Activated naive CD8-positive, alpha-beta T cell treated with anti-CD3 and anti-CD28 coated beads, Interleukin-2, amount 50 U/mL, for 24 hours (primary cell): ENCODE measurements around the gene FCGR3B.
A peak's percentile ranks its signal among the peaks of the same experiment; 100 is the strongest.
"Not testable (repeated sequence)": the region's sequence is repeated elsewhere in the genome, so short reads cannot be mapped to it uniquely, and the experiment has no call there.

Experiments
- ATAC-seq: fragments of 150-1000 bp; cut with Tn5 transposase; one replicate; pipeline ENCODE4 v1.10.0; 2021
- DNase-seq: peaks from one replicate; pipeline ENCODE4 v3.0.0; 2021
- H3K27ac Mint-ChIP-seq: one replicate; pipeline ENCODE4 v1.8.0; 2021; ENCODE audit warnings: mild to moderate bottlenecking, mixed read lengths
- H3K27me3 Mint-ChIP-seq: one replicate; pipeline ENCODE4 v1.8.0; 2021; ENCODE audit warnings: mixed read lengths
- H3K36me3 Mint-ChIP-seq: one replicate; pipeline ENCODE4 v1.8.0; 2021; ENCODE audit warnings: low read depth, mixed read lengths
- H3K4me1 Mint-ChIP-seq: one replicate; pipeline ENCODE4 v1.8.0; 2021; ENCODE audit warnings: mixed read lengths
- H3K4me3 Mint-ChIP-seq: one replicate; pipeline ENCODE4 v1.8.0; 2021; ENCODE audit warnings: mild to moderate bottlenecking, moderate library complexity, mixed read lengths
- H3K9me3 Mint-ChIP-seq: one replicate; pipeline ENCODE4 v1.8.0; 2021; ENCODE audit warnings: mixed read lengths

The FCGR3B gene

DNA sequence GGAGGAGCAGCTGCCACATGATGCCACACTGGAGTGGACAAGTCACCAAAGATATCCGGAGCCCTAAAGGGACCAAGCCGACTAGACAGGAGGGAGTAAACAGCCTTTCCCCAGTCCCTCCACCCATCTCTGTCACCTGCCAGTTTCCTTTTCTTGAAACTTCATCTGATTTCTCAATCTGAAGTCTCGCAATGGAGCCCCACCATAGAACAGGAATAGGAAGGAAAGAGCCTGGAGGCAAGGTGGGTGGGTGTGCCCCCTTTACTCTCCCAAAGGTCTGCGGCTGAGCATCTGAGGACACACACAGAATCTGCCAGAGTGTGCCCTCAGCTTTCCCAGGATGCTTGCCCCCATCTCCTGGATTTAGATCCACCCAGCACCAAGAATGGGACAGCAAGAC is at the start of gene FCGR3B:
TSS of gene FCGR3B (minus strand) at position 101 of the 400 bp plus-strand sequence. CDS start at position 19, 82 bp downstream.
- DNase-seq (no peak), ATAC-seq (no peak)
- Mint-ChIP-seq H3K36me3 (no peaks in the 10 kb centered on the region), H3K4me1 (peaks cover 14% of the 10 kb centered on the region), H3K4me3 (no peak within 1 kb of the TSS), H3K9me3 (no peaks in the 10 kb centered on the region), H3K27ac (no peak within 1 kb of the TSS), H3K27me3 (no peaks in the 10 kb centered on the region)

DNA sequence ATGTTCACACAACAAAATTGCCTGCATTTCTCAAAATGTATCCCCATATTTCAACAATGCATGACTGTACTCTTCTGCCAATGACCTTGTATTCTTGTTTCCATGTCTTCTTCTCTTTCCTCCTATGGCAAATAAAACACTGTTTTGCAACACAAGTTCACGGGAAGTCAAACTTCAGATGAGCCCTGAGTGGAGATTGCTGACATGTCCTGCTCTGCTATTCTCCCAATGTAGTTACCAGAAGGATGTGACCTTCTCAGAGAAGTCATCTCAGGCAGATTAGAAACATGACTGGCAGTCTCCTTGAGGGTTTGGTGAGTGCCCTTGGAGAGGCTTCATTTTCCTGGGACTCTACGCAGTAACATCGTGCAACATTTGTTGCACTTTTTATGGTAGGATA is 47.5 kb upstream of the FCGR3B start:
- Mint-ChIP-seq H3K36me3 (no peaks in the 10 kb centered on the region), H3K27ac (no peak overlapping the region), H3K4me1 (peaks cover 8% of the 10 kb centered on the region), H3K27me3 (peaks cover 15% of the 10 kb centered on the region), H3K9me3 (no peaks in the 10 kb centered on the region), H3K4me3 (no peak overlapping the region)
- ATAC-seq (no peak), DNase-seq (no peak)

DNA sequence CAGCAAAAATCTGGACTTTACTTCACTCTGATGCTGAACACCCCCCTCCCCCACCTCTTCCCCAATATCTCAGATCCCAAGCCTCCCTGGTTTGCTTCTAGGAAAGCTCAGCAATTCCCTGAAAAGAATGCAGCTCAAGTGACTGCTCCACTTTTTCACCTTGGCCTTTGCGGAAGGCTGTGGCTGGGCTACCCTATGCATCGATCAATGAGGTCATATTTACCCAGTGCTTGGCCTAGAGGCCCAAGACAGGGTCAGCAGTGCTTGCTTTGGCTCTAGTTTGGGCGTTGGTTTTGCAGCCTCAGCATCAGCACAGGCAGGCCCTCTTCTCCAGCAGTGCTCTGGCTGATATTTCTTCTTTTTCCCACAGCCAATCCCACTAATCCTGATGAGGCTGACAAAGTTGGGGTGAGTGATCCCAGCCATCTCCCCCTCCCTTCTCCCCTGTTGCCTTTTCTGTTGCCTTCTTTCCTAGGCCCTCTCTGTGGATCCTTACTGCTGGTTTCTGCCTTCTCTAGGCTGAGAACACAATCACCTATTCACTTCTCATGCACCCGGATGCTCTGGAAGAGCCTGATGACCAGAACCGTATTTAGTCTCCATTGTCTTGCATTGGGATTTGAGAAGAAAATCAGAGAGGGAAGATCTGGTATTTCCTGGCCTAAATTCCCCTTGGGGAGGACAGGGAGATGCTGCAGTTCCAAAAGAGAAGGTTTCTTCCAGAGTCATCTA is 46.1 kb upstream of the FCGR3B start:
- DNase-seq = no peak
- Mint-ChIP-seq H3K36me3 (no peaks in the 10 kb centered on the region), H3K4me3 (no peak overlapping the region), H3K9me3 (no peaks in the 10 kb centered on the region), H3K27me3 (peaks cover 11% of the 10 kb centered on the region), H3K27ac (no peak overlapping the region), H3K4me1 (peaks cover 8% of the 10 kb centered on the region)
- no peak for ATAC-seq

DNA sequence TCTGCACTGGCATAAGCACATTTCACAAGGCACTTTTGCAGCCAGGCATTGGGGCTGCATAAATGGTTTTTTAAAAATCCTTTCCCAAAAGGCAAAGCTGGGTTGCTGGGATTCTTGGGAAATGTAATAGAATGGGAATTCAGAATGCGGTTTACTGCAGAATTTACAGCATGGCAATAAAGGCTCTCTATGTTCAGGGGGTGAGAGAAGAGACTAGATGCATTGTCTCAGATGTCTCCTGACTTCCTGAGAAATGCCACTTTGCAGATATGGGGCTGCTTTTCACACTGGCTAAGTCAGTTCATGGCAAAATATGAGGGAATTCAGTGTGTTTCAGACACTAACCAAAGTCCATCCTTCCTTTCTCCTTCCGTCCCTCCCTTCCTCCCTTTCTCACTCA is 45.5 kb upstream of the FCGR3B start:
- Mint-ChIP-seq H3K27me3 (peaks cover 6% of the 10 kb centered on the region), H3K27ac (no peak overlapping the region), H3K4me3 (no peak overlapping the region), H3K9me3 (no peaks in the 10 kb centered on the region), H3K4me1 (peaks cover 11% of the 10 kb centered on the region), H3K36me3 (no peaks in the 10 kb centered on the region)
- no peak for DNase-seq
- ATAC-seq = no peak

DNA sequence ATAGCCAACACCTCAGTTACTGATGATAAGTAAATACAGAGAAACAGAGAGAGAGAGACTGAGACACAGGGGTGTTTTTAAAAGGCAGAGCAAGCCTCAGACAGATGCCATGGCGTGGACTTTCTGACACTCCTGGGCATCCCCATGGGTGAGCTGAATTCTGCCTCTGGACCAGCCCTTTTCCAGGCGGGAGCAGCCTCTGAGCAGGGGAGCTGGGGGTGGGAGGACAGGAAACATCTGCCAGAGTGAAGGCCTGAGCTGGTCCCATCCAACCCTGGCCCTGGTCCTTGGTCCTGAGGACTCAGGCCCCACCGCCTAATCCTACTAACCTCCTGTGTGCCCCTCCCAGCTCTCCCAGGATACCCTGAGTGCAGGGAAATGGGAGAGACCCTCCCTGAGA is 43.9 kb upstream of the FCGR3B start:
- H3K27ac Mint-ChIP-seq = not testable (repeated sequence)

DNA sequence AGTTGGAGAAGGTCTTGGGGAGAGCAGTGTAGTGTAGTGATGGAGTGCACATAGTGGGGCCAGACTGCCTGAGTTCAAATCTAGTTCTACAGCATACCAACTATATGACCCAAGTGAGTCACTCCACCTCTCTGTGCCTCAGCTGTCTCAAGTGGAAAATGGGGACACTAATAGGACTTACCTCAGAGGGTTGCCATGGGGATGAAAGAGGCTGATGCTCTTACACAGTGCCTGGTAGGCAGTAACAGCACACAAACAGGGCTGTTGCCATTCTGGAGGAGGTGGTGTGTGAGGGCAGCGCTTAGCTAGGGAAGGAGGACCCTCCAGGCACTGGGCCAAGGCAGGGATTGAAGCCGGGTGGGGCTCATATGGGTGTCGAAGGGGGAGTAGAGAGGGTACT is 43.5 kb upstream of the FCGR3B start:
- H3K27ac Mint-ChIP-seq, DNase-seq, H3K9me3 Mint-ChIP-seq, H3K4me3 Mint-ChIP-seq, H3K27me3 Mint-ChIP-seq, H3K36me3 Mint-ChIP-seq: not testable (repeated sequence)
- peaks cover 15% of the 10 kb centered on the region for H3K4me1 Mint-ChIP-seq
- peak; percentile 64 for ATAC-seq

More for the DNA sequence above, 43.9 kb upstream of the FCGR3B start:
- H3K4me1 Mint-ChIP-seq = peaks cover 15% of the 10 kb centered on the region
- H3K9me3 Mint-ChIP-seq, H3K4me3 Mint-ChIP-seq, H3K36me3 Mint-ChIP-seq, ATAC-seq, H3K27me3 Mint-ChIP-seq, DNase-seq: not testable (repeated sequence)

DNA sequence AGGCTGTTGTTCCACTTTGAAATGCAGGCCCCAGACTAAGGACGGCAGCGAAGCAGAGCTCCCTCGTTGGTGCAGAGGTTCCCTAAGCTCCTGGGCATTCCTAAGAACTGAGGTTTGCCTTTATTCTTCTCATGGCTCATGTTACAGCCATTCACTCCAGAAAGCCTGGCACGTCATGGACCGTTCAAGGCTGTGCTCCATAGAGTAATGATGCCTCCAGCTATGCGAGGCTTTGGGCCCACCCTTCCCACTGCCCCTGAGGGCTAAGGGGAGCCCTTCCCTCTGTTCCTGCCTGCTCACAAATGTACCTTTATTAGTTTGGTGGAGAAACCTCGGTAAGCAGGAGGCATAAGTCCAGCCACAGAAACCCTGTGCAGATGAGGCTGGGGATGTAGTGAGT is 42.5 kb upstream of the FCGR3B start:
- not testable (repeated sequence) for H3K36me3 Mint-ChIP-seq, DNase-seq, ATAC-seq, H3K27ac Mint-ChIP-seq, H3K27me3 Mint-ChIP-seq, H3K4me3 Mint-ChIP-seq, H3K9me3 Mint-ChIP-seq
- peaks cover 15% of the 10 kb centered on the region for H3K4me1 Mint-ChIP-seq

DNA sequence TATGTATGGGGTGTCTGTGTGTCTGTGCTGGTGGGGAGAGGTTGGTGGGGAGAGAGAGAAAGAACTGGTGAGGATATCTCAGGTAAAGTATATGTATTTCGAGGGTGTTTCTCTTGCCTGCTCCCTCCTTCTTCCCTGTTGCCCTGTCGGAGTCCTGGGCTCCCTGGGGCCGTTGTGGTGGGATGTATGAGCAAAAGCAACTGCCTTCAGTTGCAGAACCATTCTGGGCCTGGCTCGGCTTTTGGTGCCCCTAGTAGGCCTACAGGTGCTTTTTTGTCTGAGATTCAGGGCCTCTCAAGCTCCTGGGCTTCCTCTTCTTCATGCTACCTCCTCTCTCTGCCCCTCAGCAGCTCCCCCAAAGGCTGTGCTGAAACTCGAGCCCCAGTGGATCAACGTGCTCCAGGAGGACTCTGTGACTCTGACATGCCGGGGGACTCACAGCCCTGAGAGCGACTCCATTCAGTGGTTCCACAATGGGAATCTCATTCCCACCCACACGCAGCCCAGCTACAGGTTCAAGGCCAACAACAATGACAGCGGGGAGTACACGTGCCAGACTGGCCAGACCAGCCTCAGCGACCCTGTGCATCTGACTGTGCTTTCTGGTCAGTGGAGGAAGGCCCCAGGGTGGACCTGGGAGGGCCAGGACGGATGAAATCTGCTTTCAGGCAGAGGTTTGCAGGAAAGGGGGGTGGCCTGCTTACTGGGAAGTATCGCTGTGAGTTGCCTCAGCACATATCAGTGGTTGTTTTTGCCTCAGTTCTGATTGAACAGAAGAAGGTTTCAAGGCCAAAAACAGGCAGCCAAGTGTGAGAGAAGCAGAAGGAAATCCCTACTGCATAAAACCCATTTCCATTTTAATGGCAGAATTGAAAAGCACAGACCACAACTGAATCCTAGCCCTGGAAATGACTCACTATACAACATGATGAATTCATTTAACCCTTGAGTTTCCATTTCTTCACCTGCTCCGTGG is 40.4 kb upstream of the FCGR3B start:
- not testable (repeated sequence) for H3K4me3 Mint-ChIP-seq, DNase-seq, H3K9me3 Mint-ChIP-seq, H3K27me3 Mint-ChIP-seq, H3K36me3 Mint-ChIP-seq
- H3K4me1 Mint-ChIP-seq = peaks cover 15% of the 10 kb centered on the region
- peak; percentile 68 for ATAC-seq
- H3K27ac Mint-ChIP-seq = peak overlapping the region; percentile 55

DNA sequence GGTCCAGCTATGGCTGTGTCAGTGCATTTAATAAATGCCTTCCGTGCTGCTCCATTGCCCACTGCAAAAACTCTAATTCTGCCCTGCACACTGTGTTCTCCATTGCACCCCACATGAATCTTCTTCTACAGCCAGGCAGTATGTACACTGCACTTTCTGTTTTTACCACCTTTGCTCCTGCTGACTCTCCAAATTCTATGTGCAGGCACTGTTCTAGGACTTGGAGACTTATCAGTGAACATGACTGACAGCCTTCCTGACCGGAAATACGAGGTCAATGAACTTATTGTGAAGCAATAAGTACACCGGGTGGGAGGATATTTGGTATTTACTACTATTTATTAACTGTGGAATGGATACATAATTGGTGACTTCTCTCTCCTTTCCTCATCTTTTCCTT is 33.7 kb upstream of the FCGR3B start:
- ATAC-seq, H3K27ac Mint-ChIP-seq: not testable (repeated sequence)

DNA sequence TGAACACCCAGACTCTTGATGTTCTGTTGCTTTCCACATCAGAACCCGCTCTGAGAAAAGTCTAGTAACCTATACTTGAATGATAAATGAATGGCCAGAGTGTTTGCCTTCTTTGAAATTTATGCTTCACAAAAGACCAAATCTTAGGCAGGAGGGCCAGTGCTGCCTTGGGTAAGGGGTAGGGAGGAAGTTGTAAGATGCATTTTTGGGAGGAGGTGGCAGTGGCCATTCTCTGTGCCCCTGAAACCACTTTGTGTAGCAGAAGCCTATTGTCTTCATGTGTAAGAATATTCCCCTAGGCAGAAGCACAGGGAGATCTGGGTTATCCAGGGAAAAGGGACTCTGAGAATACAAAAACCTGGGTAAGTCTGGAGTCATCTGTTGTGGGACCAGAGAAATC is 32.6 kb upstream of the FCGR3B start:
- H3K27ac Mint-ChIP-seq, H3K9me3 Mint-ChIP-seq, DNase-seq, H3K4me3 Mint-ChIP-seq, H3K36me3 Mint-ChIP-seq, H3K4me1 Mint-ChIP-seq, H3K27me3 Mint-ChIP-seq, ATAC-seq: not testable (repeated sequence)

More for the DNA sequence above, 33.7 kb upstream of the FCGR3B start:
- not testable (repeated sequence) for H3K9me3 Mint-ChIP-seq, H3K4me1 Mint-ChIP-seq, H3K27me3 Mint-ChIP-seq, H3K4me3 Mint-ChIP-seq, H3K36me3 Mint-ChIP-seq, DNase-seq

DNA sequence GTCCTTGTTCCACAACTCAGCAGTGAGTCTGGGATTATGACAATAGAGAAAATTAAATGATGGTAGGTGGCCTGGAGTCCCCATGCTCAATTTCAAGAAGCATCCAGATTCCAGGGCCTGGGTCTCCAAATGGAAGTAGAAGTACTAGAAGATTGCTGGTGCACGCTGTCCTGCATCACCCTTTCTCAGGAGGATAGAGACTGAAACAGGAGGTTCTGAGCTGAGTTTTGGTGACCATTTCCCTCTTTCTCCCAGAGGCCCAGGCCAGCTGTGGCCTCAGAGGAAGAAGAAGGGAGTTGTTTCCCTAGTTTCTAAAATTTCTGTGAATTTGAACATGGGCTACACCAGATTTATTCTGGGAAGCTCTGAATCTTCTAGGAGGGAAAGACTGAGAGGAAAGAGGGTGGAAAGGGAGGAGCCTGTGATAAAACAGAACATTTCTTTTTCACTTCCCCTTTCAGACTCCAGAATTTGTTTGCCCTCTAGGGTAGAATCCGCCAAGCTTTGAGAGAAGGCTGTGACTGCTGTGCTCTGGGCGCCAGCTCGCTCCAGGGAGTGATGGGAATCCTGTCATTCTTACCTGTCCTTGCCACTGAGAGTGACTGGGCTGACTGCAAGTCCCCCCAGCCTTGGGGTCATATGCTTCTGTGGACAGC is 31.8 kb upstream of the FCGR3B start, which contains the start of gene FCGR2B:
TSS of gene FCGR2B (plus strand) at position 460 of the 656 bp plus-strand sequence. CDS start at position 559, 99 bp downstream.
- not testable (repeated sequence) for H3K4me1 Mint-ChIP-seq, ATAC-seq, H3K4me3 Mint-ChIP-seq, DNase-seq, H3K27me3 Mint-ChIP-seq, H3K27ac Mint-ChIP-seq, H3K9me3 Mint-ChIP-seq, H3K36me3 Mint-ChIP-seq

DNA sequence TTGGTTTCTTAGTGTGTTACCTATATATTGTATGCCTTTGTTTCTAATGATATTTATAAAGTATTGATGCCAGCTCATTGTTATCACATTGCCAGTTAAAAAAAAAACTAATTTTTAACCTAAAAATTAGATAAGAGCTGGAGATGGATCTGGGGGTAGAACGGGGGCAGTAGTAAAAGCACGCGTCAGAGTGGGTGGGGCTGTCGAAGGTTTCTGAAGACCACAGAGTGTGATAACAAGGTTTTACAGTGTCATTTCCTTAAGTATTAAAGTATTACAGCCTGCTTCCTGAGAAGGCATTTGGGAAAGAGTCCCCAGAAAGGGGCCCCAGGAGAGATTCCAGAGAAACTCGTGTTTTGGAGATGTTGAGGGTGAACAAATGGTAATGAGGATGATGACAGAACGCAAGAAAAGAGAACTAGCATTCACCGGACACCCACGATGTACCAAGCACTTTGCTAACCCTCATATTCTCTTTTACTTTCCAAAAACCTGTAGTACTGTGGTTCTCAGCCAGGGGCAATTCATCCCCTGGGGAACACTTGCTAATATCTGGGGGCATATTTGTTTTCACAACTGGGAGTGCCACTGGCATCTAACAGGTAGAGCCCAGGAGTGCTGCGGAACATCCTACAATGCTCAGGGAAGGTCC is 30.8 kb upstream of the FCGR3B start:
- DNase-seq, H3K27ac Mint-ChIP-seq, H3K27me3 Mint-ChIP-seq, H3K36me3 Mint-ChIP-seq, ATAC-seq, H3K4me3 Mint-ChIP-seq, H3K9me3 Mint-ChIP-seq, H3K4me1 Mint-ChIP-seq: not testable (repeated sequence)

DNA sequence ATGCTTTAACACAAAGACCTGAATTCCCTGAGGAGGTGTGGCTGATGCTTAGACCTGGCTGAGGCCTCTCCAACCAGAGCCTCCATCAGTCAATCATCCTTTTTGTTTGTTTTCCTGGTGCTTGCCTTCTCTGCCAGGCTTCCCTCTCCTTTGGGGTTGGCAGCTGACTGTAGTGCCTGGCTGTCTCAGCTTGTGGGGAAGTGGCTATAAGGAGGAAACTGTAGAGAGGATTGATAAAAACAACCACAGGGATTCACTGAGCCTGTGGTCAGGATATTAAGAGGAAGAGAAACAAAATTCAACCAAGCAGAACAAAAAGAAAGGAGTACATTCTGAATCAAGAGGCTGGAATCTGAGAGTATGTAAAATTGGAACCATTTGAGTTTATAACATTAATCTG is 27.5 kb upstream of the FCGR3B start:
- not testable (repeated sequence) for ATAC-seq, H3K4me3 Mint-ChIP-seq, H3K27ac Mint-ChIP-seq, H3K4me1 Mint-ChIP-seq, H3K27me3 Mint-ChIP-seq, DNase-seq, H3K9me3 Mint-ChIP-seq, H3K36me3 Mint-ChIP-seq

DNA sequence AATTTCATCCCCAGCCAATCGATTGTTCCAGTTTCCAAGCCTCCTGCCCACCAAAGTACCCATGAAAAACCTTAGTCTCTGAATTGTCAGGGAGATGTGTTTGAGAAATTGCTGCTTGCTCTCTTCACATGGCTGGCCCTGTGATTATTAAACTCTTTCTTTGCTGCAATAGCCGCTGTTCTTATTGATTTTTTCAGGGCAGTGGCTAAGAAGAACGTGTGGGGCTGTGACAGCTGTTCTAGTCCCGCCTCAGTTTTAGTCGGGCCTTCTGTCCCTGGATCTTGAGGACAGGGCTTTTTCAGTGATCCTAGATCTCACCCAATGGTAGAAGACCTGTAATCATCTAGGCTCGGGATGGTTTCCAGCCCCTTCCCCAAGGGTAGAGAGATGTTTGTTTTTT is 23.0 kb upstream of the FCGR3B start:
- not testable (repeated sequence) for H3K4me3 Mint-ChIP-seq, H3K36me3 Mint-ChIP-seq, H3K4me1 Mint-ChIP-seq, H3K27me3 Mint-ChIP-seq, H3K9me3 Mint-ChIP-seq, DNase-seq, ATAC-seq, H3K27ac Mint-ChIP-seq
